Esophagus (tissue), 2 donors: Measurements from ENCODE around the gene GRHL1. TPM values are rescaled to one million over a fixed set of nuclear protein-coding genes. Genes with fewer than 3 reads are reported as not detected.

Experiments used
- H3K27ac ChIP-seq, 2 donors: one replicate each; pipeline ENCODE4 v1.5.1; 2013; ENCODE audit warnings: low read depth in 2 of 2, mild to moderate bottlenecking in 2 of 2, inconsistent platforms in 1 of 2, low read length in 1 of 2, moderate library complexity in 1 of 2
- H3K27me3 ChIP-seq, 2 donors: one replicate each; pipeline ENCODE4 v1.6.1; 2013; ENCODE audit warnings: low read length in 2 of 2, control low read depth in 1 of 2, mild to moderate bottlenecking in 1 of 2; ENCODE audit not compliant: insufficient read depth in 2 of 2, control insufficient read depth in 1 of 2
- H3K36me3 ChIP-seq, 2 donors: one replicate each; pipeline ENCODE4 v1.6.1; 2013; ENCODE audit warnings: low read length in 1 of 2; ENCODE audit not compliant: control insufficient read depth in 2 of 2, insufficient read depth in 2 of 2
- H3K4me1 ChIP-seq, 2 donors: one replicate each; pipeline ENCODE4 v1.6.1; 2013; ENCODE audit warnings: low read length in 1 of 2; ENCODE audit not compliant: control insufficient read depth in 2 of 2, insufficient read depth in 2 of 2
- H3K4me3 ChIP-seq, 2 donors: one replicate each; pipeline ENCODE4 v1.5.1; 2013; ENCODE audit warnings: low read length in 2 of 2, mild to moderate bottlenecking in 2 of 2, low read depth in 1 of 2, moderate library complexity in 1 of 2
- H3K9me3 ChIP-seq, 2 donors: one replicate each; pipeline ENCODE4 v1.6.1; 2013; ENCODE audit warnings: mild to moderate bottlenecking in 2 of 2, low read depth in 1 of 2, low read length in 1 of 2, moderate library complexity in 1 of 2; ENCODE audit not compliant: control insufficient read depth in 2 of 2, insufficient read depth in 1 of 2
- WGBS, 2 donors: extraction: QIAGEN DNeasy Blood & Tissue Kit; methylation state at CpG; one replicate each; pipeline ENCODE4 v1.1.7; 2013; 5-methylcytosine and 5-hydroxymethylcytosine counted together
- polyA plus RNA-seq, 2 donors: library from polyadenylated mRNA; stranded (reverse); fragments of 200-250 nt; gene quantifications; one replicate each; pipeline ENCODE4 v1.2.3, GENCODE V29; 2013
- donor health status: healthy with polysubstance abuse.
- donor health status: Bipolar disorder and iron deficiency.

The GRHL1 gene
- polyA plus RNA-seq, 2 donors, result 61.8 to 94.7 TPM

DNA sequence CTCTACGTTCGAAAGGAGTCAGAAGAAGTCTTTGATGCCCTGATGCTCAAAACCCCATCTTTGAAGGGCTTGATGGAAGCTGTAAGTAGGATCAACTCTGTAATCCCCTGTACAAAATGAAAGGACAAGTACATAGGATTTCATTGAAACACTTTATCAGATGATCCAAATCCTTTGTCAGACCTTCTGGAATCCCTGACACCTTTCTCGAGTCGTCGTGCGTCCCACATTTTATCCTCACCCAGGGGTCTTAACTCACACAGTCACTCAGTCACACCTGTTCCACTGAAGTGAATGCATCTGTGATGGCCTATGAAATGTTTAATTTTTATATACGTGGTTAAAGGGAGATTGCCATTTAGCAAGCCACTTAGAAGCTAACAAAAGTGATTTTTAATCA, 44.8 kb downstream of the GRHL1 start:
- 95 to 96% methylated on average over 7 of the region's 7 CpGs for WGBS, 2 donors
- Histone ChIP-seq H3K27me3 (no peaks in the 10 kb centered on the region), H3K4me1 (no peaks in the 10 kb centered on the region), H3K27ac (no peak overlapping the region), H3K9me3 (no peaks in the 10 kb centered on the region), H3K4me3 (no peak overlapping the region), H3K36me3 (peaks cover 5 to 19% of the 10 kb centered on the region in 2 donors)

DNA sequence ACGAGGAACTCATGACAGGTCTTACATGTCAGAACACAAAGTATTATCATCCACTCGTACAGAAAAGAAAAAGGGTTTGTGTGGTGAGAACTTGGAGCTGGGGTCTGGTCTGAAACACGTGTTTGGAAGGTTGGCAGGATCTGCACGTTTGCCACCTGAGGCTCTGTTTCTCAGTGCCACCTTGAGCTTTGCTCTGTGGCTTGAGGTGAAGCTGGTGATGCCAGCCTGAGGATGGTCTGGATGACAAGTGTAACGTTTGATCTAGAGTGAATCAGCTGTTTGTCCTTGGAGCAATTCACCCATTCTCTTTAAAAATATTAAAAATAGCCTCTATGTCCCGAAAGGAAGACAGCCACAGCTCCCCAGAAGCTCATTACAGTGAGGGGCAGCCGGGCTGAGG, 46.4 kb downstream of the GRHL1 start:
- Histone ChIP-seq H3K36me3 (peaks cover 5 to 22% of the 10 kb centered on the region in 2 donors), H3K9me3 (no peaks in the 10 kb centered on the region), H3K4me3 (no peak overlapping the region), H3K4me1 (no peaks in the 10 kb centered on the region), H3K27me3 (no peaks in the 10 kb centered on the region), H3K27ac (no peak overlapping the region)
- 62 to 65% methylated on average over 7 of the region's 7 CpGs for WGBS, 2 donors

DNA sequence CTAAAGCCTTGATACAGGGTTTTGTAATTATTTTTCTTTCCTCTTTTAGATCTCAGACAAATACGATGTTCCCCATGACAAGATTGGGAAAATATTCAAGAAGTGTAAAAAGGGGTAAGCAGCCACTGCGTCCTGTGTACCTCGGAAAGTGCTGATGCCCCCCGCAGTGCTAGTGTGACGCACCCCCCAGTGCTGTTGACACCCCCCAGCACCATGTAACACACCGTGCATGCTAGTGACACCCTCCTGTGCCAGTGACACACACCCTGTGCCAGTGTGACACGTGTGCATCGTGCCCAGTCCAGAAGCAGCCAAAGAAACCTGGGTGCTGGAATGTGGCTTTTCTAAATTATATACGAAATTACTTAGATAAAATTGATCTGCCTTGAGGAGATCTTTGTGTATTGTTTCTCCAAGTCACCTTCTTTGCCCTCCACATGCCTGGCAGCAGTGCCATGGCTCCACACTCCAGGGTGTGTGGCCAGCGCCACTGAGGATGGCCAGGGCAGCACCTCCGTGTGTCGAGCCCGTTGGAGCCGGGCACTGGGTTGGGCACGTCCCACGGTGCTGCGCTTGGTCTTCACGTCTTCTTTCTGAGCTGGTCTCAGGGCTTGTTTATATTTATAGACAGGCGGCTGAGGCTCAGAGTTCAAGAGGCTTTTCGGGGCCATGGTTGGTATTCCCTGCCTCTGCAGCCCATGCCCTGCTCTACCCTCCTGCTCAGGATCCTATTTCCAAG, 47.6 kb downstream of the GRHL1 start:
- 92 to 94% methylated on average over 20 of the region's 20 CpGs for WGBS, 2 donors
- no peaks in the 10 kb centered on the region for H3K27me3 ChIP-seq
- no peaks in the 10 kb centered on the region for H3K9me3 ChIP-seq
- H3K27ac ChIP-seq, result no peak overlapping the region
- no peak overlapping the region for H3K4me3 ChIP-seq
- peaks cover 10 to 27% of the 10 kb centered on the region in 2 donors for H3K36me3 ChIP-seq
- no peaks in the 10 kb centered on the region for H3K4me1 ChIP-seq

DNA sequence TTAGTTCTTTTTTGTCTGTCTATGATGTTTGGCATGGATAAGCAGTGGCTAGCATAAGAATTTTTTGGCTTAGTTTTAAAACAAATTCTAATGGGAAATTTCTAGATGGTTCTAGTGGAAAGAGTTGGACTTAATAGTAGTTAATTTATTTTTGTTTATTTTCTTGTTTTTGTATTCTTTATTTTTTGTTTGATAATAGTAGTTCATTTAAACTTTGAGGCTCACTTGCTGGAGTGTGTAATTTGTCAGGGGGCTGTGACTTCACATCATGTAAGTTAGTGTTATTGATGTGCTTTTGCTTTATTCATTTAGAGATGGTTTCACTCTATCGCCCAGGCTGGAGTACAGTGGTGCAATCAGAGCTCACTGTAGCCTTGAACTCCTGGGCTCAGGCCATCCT, 48.2 kb downstream of the GRHL1 start:
- WGBS, 2 donors, result 94 to 100% methylated on average over 1 of the region's 1 CpG
- Histone ChIP-seq H3K27me3 (no peaks in the 10 kb centered on the region), H3K9me3 (no peaks in the 10 kb centered on the region), H3K4me1 (no peaks in the 10 kb centered on the region), H3K27ac (no peak overlapping the region), H3K4me3 (no peak overlapping the region), H3K36me3 (peaks cover 10 to 23% of the 10 kb centered on the region in 2 donors)

DNA sequence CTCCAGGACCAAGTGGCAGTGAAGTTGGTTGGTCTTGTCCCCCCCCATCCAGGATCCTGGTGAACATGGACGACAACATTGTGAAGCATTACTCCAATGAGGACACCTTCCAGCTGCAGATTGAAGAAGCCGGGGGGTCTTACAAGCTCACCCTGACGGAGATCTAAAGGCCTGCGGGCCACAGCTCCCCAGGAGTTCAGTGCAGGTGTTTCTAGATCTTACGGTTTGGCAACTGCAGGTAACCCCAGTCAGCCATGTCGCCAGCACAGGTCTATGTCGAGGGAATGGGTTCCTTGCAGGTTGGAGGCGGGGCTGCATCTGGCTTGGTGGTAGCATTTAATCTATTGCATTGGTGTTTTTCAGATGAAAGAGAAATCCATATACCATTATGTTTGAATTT, 49.0 kb downstream of the GRHL1 start:
- Histone ChIP-seq H3K36me3 (peaks cover 10 to 18% of the 10 kb centered on the region in 2 donors), H3K4me1 (no peaks in the 10 kb centered on the region), H3K9me3 (no peaks in the 10 kb centered on the region), H3K27ac (no peak overlapping the region), H3K4me3 (no peak overlapping the region), H3K27me3 (no peaks in the 10 kb centered on the region)
- WGBS, 2 donors, result 91 to 92% methylated on average over 8 of the region's 8 CpGs

DNA sequence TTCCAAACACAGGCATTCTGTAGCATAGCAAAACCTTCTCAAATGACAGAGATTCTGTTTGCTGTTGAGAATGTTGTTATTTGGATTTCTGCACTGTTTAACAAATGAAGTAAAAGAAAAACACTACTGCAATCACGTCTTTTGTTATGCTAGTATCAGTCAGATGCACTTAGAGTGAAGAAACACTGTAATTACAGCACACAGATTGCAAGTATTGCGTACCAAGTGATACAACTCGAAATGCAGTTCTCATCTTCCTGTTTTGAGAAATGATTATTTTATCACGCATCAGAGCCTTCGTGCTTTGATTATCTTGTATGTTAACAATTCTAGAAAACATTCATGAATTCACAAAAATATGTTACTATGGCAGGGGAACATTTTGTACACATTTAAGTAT, 50.1 kb downstream of the GRHL1 start:
- H3K4me3 ChIP-seq, result no peak overlapping the region
- WGBS, 2 donors, result 80 to 83% methylated on average over 5 of the region's 5 CpGs
- H3K27ac ChIP-seq, result no peak overlapping the region
- H3K36me3 ChIP-seq, result peaks cover 10 to 19% of the 10 kb centered on the region in 2 donors
- H3K27me3 ChIP-seq, result no peaks in the 10 kb centered on the region
- H3K4me1 ChIP-seq, result peaks cover 0 to 2% of the 10 kb centered on the region in 2 donors
- no peaks in the 10 kb centered on the region for H3K9me3 ChIP-seq

DNA sequence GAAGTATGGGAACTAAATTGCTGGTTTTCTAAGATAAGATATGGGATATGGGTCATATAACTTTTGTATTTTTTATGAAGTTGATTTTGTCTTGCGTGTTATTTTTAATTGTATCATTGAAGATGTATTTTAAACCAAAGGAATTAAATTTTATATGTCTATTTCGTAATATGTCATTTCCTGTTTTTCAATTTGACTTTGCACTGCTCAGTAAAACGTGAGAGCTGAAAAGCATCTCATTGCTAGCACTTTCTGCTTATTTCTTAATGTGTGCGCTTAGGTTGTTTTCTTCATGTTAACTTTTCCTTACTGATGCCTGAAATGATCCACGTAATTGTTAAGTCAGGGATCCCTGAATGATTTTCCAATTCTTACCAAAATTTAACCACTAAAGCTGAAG, 50.6 kb downstream of the GRHL1 start:
- Histone ChIP-seq H3K4me3 (no peak overlapping the region), H3K27me3 (no peaks in the 10 kb centered on the region), H3K4me1 (peaks cover 0 to 4% of the 10 kb centered on the region in 2 donors), H3K36me3 (peaks cover 10 to 21% of the 10 kb centered on the region in 2 donors), H3K9me3 (no peaks in the 10 kb centered on the region), H3K27ac (no peak overlapping the region)
- WGBS, 2 donors, result 69 to 90% methylated on average over 5 of the region's 5 CpGs

DNA sequence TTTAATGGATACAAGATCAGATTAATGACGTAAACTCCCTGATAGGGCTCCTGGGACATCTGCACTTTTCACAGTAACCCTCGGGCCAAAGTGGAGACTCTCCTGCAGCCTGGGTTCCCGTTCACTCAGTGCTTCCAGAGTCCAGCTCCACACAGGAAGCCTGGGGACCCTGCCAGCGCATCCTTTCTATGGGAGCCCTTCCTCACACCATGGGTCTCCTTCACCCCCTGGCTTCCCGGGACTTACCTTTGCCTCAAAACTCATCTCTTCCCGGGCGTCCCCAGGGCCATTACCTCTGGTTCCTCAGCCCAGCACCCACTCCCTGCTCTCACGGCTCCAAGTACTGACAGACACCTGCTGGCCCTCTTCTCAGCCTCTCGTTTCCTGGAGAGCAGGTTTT, 51.2 kb downstream of the GRHL1 start:
- Histone ChIP-seq H3K9me3 (no peaks in the 10 kb centered on the region), H3K4me3 (no peak overlapping the region), H3K4me1 (peaks cover 0 to 4% of the 10 kb centered on the region in 2 donors), H3K27me3 (no peaks in the 10 kb centered on the region), H3K36me3 (peaks cover 10 to 21% of the 10 kb centered on the region in 2 donors), H3K27ac (no peak overlapping the region)
- 92% methylated on average over 9 of the region's 9 CpGs for WGBS, 2 donors

DNA sequence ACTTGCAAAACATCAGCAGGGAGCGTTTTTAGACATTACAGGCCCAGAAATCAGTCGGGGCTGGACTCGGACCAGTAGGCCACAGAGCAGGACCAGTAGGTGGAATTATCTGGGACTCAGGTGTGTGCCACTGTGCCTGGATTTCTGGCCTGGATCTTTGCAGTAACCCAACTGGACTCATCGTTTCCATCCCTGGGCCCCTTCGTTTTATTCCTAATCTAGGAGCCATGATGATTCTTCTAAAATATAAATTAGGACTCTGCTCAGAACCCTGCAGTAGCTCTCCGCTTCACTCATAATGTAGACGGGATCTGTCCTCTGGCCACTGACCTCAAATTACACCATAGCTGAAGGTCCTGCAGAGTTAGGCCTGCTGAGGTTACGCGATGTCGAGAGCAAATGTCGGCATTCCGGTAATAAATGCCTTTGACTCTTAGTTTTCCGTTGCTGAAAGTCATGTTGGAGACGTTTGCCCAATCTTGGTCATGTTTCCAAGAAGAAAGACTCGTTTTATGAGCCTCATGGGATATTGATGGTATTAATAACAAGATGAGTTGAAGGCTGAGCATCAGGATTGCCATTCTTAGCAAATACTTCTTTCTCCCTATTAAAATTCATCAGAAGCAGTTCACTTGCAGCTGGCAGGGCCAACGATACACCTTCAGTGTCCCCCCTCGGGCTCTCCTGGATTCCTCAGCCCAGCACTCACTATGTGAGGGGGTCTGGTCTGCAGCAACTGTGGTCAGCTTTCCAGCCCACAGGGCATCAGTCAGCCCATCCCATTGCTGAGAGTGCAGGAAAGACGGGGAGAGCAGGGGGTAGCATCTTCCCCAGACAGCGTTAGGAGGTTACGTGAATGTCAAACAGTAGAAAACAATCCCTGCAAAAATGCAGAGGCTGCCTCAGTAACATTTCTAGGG, 52.0 kb downstream of the GRHL1 start:
- Histone ChIP-seq H3K36me3 (peaks cover 8 to 21% of the 10 kb centered on the region in 2 donors), H3K27me3 (no peaks in the 10 kb centered on the region), H3K27ac (no peak overlapping the region), H3K4me3 (no peak overlapping the region), H3K4me1 (peaks cover 3 to 4% of the 10 kb centered on the region in 2 donors), H3K9me3 (no peaks in the 10 kb centered on the region)
- WGBS, 2 donors, result 90 to 94% methylated on average over 20 of the region's 20 CpGs
